DMS53 treated with DMSO at 0.1 percent for 48 hours (cell line): ENCODE results near the gene POU6F1.

Source experiments
- DNase-seq: peaks from one replicate; lab custom pipeline; 2025; ENCODE audit not compliant: unreplicated experiment; lab: John Stamatoyannopoulos, UW

POU6F1 gene

GRCh38 chr12:51198568-51199365, 19.1 kb downstream of the POU6F1 start:
- no peak for DNase-seq

- no peak for DNase-seq
Measured at GRCh38 chr12:51197736-51198567, 19.9 kb downstream of the POU6F1 start.

- no peak for DNase-seq
Measured at GRCh38 chr12:51196547-51196946, 21.3 kb downstream of the POU6F1 start.

GRCh38 chr12:51195841-51196240, 22.0 kb downstream of the POU6F1 start:
- DNase-seq = no peak

- DNase-seq = no peak
Measured at GRCh38 chr12:51192284-51192671, 25.6 kb downstream of the POU6F1 start.

- no peak for DNase-seq
Measured at GRCh38 chr12:51191516-51192283, 26.2 kb downstream of the POU6F1 start.

- DNase-seq = no peak
Measured at GRCh38 chr12:51190820-51191219, 27.0 kb downstream of the POU6F1 start.

GRCh38 chr12:51189790-51190355, 28.0 kb downstream of the POU6F1 start:
- no peak for DNase-seq

- DNase-seq = no peak
Measured at GRCh38 chr12:51188359-51189051, 29.4 kb downstream of the POU6F1 start.

- DNase-seq = no peak
Measured at GRCh38 chr12:51187370-51187987, 30.4 kb downstream of the POU6F1 start.

GRCh38 chr12:51186465-51187085, 31.3 kb downstream of the POU6F1 start:
- no peak for DNase-seq

- DNase-seq = no peak
Measured at GRCh38 chr12:51185171-51185717, 32.6 kb downstream of the POU6F1 start.

- peak; percentile 75 for DNase-seq
Measured at GRCh38 chr12:51183816-51184215, 34.0 kb downstream of the POU6F1 start.

GRCh38 chr12:51183349-51183748, 34.5 kb downstream of the POU6F1 start:
- no peak for DNase-seq

- no peak for DNase-seq
Measured at GRCh38 chr12:51181558-51181957, 36.3 kb downstream of the POU6F1 start.

GRCh38 chr12:51177897-51178296, 40.0 kb downstream of the POU6F1 start:
- DNase-seq = no peak

- no peak for DNase-seq
Measured at GRCh38 chr12:51174501-51174900, 43.4 kb downstream of the POU6F1 start.

- DNase-seq = peak; percentile 93
Measured at GRCh38 chr12:51172515-51173431, 45.1 kb downstream of the POU6F1 start, which contains the start of gene TFCP2. Gene TFCP2, minus strand, starts transcription at chr12:51173135. Its CDS starts 713 bp downstream, at chr12:51172422.
